PC-9 (cell line): ENCODE measurements around the gene MBOAT7.

Experiments used
- EZH2 ChIP-seq: fragments of 200-600 bp; sonication (generic); IDR thresholded peaks from 2 replicates; pipeline ENCODE4 v1.8.0; 2017; ENCODE audit warnings: antibody characterized with exemption, low read depth
- TF ChIP-seq, protein P1 (sequence below): fragments of 200-600 bp; sonication (generic); conservative IDR thresholded peaks from 2 replicates; pipeline ENCODE4 v1.6.1; 2017; ENCODE audit warnings: mixed run types, antibody characterized with exemption, mild to moderate bottlenecking, moderate library complexity

- TF ChIP-seq, protein P1, sequence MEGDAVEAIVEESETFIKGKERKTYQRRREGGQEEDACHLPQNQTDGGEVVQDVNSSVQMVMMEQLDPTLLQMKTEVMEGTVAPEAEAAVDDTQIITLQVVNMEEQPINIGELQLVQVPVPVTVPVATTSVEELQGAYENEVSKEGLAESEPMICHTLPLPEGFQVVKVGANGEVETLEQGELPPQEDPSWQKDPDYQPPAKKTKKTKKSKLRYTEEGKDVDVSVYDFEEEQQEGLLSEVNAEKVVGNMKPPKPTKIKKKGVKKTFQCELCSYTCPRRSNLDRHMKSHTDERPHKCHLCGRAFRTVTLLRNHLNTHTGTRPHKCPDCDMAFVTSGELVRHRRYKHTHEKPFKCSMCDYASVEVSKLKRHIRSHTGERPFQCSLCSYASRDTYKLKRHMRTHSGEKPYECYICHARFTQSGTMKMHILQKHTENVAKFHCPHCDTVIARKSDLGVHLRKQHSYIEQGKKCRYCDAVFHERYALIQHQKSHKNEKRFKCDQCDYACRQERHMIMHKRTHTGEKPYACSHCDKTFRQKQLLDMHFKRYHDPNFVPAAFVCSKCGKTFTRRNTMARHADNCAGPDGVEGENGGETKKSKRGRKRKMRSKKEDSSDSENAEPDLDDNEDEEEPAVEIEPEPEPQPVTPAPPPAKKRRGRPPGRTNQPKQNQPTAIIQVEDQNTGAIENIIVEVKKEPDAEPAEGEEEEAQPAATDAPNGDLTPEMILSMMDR, result no peak; the same call in 1 of the 2 replicates
- TF ChIP-seq EZH2, result no peak
These were observed 32.4 kb downstream of the MBOAT7 start for GRCh38 chr19:54156953-54157352.
